HG03439 (cell line): ENCODE data around the gene LMOD3.

Source experiments
- ATAC-seq: cut with Tn5 transposase; IDR thresholded peaks from one replicate; pipeline ENCODE4 v1.9.1; 2021; ENCODE audit warnings: mild to moderate bottlenecking, moderate library complexity; ENCODE audit not compliant: unreplicated experiment

Gene LMOD3

DNA sequence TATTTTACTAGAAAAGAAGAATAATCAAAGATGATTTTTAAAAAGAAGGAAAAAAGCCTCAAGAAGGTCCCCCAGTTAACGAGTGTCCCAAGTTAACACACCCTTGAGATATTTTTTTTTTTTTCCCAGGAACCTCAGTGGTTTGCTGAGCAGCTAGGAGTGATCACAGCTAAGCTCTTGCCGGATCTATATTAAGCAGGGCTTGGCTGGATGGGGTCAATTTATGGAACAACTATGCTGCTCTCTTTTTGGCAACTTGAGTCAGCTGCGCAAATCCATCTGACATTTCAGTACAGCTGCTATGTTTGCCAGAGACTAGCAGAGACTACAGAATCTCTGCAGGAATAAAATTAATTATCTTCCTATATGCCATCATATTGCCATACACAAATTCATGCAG, at the start of gene LMOD3:
LMOD3 (minus strand) TSS at position 193 of the 400 bp plus-strand sequence. CDS start 209 bp downstream, outside the sequence.
- no peak for ATAC-seq

DNA sequence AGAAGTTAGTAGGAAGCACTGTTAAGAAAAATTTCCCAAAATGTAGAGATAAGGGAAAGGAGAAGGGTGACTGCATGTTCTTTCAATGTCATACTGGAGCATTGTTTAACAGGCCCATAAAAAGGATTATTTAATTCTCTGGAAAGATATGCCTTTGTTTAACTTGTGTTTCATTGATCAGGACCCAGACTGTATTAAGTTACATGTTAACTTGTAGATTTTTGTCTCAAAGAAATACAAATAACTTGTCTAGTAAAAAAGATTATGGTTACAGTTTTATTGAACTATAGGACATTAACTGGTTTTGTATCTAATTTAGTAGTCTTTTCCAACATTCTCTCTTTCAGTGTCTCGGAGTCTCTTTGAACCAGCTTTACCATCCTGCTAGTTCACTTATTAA, 49.7 kb upstream of the LMOD3 start:
- no peak for ATAC-seq

GRCh38 chr3:69166446-69166845, 44.1 kb upstream of the LMOD3 start:
- ATAC-seq, result no peak

DNA sequence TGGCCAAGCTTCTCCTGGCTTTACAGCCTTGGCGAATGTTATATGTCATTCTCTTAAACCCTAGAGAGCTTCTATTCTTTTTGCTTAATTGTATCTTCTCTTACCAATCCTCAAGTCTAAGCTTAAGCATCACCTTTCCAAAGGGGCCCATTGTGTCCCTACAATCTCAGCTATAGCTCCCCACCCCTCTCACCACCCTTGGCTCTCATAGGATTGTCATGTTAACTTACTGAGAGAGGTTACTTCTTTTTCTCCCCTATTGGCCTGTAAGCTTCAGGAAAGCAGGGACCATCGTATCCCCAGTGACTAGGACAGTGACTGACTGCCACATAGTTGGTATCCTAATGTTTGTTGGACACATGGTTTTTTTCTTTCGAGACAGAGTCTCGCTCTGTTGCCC, 43.3 kb upstream of the LMOD3 start:
- ATAC-seq, result no peak

DNA sequence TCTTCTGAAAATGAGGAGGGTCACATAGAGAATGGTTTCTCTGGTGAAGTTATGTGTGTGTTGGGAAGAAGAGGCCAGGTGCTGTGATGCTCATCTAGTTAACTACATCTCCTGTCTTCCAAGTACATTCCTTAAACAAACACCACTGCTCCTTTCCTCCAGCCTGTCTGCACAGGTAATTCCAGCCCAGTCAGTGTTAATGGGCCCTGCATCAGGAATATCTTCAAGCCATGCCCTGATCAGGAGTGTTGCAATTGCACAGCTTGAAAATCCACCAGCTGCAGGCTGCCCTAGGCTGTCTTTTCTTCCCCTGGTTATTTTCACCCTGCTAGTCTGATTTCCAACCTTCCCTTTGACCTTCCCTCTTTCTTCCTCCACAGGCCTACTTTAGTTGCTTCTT, 41.9 kb upstream of the LMOD3 start:
- ATAC-seq, result no peak

- ATAC-seq, result no peak
Measured at GRCh38 chr3:69162308-69162980, 40.0 kb upstream of the LMOD3 start.

GRCh38 chr3:69161587-69162307, 39.4 kb upstream of the LMOD3 start:
- ATAC-seq, result peak; percentile 61

- no peak for ATAC-seq
Measured at GRCh38 chr3:69160525-69160924, 38.1 kb upstream of the LMOD3 start.

DNA sequence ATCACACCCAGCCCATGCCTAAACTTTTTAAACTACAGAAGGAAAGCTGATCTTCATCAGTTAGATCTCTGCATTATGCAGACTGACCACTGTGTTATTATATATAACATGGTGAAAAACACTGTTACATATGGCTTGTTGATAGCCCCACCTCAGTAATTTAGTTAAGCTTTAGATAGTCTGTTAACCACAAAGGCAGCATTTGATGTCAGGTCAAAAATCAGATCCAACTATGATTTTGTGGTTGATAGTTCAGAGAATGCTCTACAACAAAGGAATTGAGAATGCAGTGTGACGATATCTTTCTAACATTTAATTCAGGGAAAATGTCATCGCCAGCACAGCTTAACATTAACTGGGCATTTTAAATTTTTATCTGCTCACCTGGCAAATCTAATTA, 37.7 kb upstream of the LMOD3 start:
- no peak for ATAC-seq

DNA sequence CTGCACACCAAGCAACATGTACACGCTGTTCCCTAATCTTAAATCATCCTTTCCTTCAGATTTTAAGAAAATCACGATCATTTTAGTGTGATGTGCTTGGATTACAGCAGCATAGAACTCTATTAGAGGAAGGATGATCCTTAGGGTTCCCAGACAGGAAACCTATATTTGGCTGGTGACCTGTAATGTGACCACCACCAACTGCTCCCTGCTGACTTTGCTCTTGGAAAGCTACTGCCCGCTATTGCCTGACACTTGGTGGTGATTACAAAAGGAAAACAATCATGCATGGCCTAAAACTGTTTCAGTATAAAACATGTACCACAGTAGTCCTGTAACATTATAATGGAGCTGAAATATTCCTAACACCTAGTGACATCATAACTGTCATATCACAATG, 27.2 kb upstream of the LMOD3 start:
- ATAC-seq, result no peak

- ATAC-seq, result no peak
Measured at GRCh38 chr3:69145688-69146087, 23.3 kb upstream of the LMOD3 start.

DNA sequence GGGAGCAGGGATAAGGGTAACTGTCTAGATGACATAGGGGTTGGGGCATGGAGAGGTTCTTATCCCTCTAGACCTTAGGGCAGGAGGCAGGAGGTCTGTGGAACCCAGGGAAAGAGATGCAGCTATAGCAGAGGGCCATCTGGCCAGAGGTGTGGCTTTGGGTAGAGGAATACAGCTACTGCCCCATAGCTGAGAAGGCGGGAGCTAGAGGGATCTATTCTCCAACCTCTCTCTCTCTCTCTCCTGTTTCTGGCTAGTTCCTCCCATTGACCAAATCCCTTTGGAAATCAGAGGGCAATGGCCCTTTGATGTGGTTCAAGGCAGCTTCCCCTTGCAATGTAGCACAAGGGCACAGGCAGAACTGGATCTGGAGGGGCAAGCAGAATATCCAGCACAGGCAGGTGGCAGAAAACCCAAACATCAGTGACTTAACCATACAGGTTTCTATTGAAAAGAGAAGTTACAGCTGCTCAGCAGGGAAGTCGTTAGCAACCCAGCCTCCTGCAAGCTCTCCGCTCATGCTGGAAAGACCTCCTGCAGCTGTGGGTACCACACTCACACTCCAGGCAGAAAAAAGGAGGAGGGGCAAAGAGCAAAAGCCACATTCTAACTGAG, 22.3 kb upstream of the LMOD3 start:
- ATAC-seq, result no peak

DNA sequence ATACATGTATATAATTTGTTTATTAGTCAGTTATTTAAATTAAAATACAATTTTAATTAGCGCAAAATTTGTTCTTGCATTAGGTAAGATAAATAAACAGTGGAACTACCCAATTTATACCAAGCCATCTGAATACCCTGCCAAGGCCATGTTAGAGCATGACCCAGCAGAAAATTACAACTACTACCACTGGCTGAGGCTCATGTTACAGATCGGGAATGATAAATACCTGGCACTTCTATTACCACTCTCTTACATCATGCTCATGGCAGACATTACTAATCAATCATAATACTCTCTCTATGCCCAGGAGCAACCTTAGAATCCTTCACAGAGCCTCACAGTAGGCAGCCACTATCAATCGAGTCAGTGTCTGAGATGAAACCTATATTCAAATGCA, 21.2 kb upstream of the LMOD3 start:
- no peak for ATAC-seq

GRCh38 chr3:69142797-69143454, 20.5 kb upstream of the LMOD3 start:
- no peak for ATAC-seq

DNA sequence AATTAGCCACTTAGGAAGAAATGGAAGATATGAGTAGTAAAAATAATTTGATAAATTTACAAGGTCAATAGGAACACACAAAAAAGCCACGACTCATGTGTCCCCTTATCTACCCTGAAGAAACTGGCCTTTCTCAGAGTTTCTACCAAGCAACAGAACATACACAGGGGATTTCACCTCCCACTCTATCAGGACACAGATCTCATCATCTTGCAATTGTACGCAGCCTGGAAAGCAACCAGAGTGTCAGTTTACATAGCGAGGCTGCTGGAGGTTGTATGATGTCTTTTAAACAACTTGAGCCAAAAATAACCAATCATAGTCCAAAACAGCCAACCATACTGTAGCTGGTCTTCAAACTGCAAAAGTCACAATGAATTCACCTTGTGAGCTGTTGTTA, 19.7 kb upstream of the LMOD3 start:
- ATAC-seq, result no peak

GRCh38 chr3:69141313-69141712, 18.9 kb upstream of the LMOD3 start:
- ATAC-seq, result no peak

DNA sequence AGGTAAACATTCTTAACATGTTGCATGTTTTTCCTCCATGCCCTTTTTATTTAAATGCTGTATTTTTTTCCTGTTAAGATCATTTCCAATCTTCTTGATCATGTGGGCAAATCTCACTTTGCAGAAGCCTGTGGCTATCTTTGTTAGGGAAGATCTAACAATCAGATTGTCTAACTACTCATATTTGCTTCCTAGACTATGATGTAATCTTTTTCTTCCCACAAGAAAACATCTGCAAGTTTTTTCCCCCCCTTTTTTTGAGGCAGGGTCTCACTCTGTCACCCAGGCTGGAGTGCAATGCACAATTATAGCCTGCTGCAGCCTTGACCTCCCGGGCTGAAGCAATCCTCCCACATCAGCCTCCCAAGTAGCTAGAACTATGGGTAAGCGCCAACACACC, 15.0 kb upstream of the LMOD3 start:
- ATAC-seq, result no peak

- no peak for ATAC-seq
Measured at GRCh38 chr3:69137005-69137404, 14.6 kb upstream of the LMOD3 start.

DNA sequence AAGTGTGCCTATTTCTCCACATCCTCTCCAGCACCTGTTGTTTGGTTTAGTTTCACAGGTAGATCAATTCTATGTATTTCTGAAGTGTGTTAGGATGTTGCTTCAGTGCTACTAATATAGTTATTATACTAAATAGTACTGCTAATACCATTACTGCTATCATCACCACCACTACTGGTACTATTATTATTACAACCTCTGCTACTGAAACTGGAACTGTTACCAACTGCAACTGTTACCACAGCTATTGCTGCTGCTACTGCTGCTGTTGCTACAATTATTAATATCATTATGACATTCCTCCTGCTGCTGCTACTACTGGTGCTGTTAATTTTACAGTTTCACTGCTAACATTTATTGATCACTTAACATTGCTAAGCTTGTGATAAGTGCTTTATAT, 8.3 kb upstream of the LMOD3 start:
- peak; percentile 99 for ATAC-seq

GRCh38 chr3:69129531-69129930, 7.1 kb upstream of the LMOD3 start:
- ATAC-seq, result no peak

DNA sequence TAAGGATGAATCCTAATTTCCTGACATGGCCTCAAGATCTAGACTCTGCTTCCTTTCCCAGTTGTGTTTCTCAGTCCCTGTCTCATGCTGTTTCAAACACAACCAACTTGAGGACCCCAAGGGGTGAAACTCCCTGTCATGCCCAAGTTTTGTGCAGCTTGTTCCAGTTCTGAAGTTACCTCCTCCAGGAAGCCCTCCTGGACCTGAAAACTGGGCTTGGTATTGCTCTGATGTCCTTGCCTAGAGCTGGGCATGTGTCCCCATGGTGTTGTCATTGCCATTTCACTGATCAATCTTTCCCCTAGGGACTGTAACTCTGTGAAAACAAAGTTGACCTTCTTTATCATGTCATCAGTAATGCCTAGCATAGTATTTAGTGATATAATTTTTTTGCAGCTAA, 6.1 kb upstream of the LMOD3 start:
- no peak for ATAC-seq

GRCh38 chr3:69126999-69127398, 4.6 kb upstream of the LMOD3 start:
- no peak for ATAC-seq
